NCI-H1417 (cell line): Measurements from ENCODE around the gene PMP22.
"Not testable (repeated sequence)": the region's sequence is repeated elsewhere in the genome, so short reads cannot be mapped to it uniquely, and the experiment has no call there.

Experiments used
- DNase-seq, 3 experiments: peaks; one replicate each; lab custom pipeline; 2025; lab: John Stamatoyannopoulos, UW

The PMP22 gene

DNA sequence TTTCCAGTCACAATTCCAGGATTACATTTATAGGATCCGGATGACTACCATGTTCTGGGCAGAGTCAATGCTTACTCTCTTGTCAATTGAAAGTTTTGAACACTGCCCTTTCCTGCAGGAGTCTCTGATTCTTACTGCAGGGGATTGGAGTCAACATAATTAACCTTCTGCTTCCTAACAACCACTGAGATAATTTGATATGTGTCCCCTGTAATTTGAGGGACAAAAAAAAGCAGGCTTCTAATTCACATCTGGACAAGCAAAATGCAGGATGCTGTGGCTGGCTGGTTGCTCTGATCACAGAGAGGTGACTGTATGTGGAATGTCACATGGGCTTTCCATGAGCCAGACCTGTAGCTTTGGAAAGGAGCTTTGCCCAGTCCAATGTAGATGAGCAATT, 54.9 kb downstream of the PMP22 start:
- no peak for DNase-seq

DNA sequence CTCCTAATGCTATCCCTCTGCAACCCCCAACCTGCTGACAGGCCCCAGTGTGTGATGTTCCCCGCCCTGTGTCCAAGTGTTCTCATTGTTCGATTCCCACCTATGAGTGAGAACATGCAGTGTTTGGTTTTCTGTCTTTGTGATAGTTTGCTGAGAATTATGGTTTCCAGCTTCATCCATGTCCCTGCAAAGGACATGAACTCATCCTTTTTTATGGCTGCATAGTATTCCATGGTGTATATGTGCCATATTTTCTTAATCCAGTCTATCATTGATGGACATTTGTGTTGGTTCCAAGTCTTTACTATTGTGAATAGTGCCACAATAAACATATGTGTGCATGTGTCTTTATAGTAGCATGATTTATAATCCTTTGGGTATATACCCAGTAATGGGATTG, 62.1 kb downstream of the PMP22 start:
- not testable (repeated sequence) for DNase-seq

DNA sequence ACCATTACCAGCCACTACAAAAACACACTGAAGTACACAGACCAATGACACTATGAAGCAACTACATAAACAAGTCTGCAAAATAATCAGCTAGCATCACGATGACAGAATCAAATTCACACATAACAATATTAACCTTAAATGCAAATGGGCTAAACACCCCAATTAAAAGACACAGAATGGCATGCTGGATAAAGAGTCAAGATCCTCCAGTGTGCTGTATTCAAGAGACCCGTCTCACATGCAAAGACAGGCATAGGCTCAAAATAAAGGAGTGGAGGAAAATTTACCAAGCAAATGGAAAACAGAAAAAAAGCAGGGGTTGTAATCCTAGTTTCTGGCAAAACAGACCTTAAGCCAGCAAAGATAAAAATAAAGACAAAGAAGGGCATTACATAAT, 64.6 kb downstream of the PMP22 start:
- DNase-seq: not testable (repeated sequence)

DNA sequence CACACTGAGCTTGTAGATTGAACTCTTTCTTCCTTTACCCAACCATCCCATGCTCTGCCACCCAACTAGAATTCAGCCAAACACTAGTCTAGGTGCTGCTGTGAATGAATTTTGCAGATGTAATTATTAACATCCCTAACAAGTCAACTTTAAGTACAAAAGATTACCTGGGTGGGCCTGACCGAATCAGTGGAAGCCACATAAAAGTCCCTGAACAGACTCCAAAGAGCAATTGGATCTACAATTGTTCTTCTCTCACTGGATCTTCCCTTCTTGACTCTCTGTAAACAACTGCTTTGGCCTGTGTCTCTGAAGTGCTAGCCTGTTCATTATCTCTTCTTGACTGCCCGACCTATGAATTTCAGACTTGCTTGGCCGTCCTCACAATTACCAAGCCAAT, 67.9 kb downstream of the PMP22 start:
- no peak for DNase-seq

DNA sequence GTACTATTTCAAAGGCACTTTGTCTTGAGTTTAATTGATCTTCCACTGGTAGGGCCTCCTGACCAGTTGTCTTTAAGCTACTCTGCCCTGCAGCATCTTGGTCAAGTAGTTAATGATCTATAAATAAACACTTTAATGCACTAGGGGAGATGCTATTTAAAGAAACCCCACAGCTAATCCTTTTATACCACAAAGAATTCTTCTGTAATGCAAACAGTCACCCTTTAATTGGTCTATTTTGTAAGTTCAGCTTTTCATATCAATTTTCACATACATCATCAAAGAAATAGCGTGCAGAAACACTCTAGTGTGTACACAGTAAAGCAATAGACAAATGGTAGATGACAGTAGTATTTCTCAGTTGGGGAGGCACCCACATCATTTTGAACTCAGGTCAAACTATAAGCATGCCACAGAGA, 70.3 kb downstream of the PMP22 start:
- DNase-seq: peak in 1 of 3 experiments; percentile 81

GRCh38 chr17:15185625-15185991, 79.5 kb downstream of the PMP22 start:
- no peak for DNase-seq

DNA sequence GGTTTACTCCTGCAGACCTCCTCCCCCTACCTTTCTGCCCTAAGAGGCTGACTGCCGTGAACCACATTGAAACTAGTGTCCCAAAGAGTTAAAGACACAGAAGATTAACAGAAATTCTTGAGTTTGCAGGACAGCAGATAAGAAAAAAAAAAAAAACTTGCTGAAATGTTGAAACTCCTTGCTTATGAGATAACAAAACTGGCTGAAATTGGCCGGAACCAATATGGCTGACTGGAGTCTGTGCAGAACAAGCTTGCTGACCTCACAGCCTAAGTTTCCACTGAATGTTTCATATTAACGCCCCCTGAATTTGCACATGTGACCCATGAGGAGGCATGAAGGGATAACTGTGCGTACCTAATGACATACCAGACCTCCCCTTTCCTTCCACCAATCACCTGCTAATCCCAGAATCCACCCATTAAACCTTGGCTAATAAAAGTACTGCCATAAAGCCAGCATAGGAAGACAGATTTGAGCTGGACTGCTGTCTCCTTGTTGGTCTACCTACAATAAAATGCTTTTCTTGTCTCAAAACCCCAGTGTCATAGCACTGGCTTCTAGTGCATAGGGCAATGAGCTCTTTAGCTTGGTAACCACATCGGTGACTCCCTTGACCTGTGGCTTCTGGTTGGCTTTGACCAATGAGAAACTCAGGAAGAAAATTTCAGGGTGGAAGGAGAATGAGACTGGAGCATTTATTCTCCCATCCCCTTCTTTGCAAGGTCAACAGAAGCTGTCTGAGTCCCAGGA, 80.1 kb downstream of the PMP22 start:
- no peak for DNase-seq

DNA sequence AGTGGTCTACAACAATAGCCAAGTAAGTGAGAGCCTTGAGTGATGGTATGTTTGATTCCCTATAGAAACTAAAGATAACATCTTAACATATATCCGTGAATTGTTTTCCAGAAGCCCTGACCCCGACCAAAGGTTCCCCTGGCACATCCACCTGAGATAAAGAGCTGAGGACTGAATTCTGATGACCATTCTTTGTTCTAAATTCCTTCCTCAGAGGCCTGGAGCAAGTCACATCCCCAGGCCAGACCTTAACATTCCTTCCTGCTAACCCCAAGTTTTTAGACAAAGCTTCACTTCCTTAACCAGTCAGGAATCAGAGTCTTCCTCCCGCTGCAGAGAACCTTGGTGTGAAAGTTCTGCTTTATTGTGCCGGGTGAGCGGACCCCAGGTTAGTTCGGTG, 83.3 kb downstream of the PMP22 start:
- DNase-seq: no peak

GRCh38 chr17:15181333-15181732, 83.8 kb downstream of the PMP22 start:
- no peak for DNase-seq

GRCh38 chr17:15180121-15180561, 85.0 kb downstream of the PMP22 start:
- DNase-seq: no peak
